ENCODE measurements around the gene LTO1.
"Not testable (repeated sequence)": the region's sequence is repeated elsewhere in the genome, so short reads cannot be mapped to it uniquely, and the experiment has no call there.

The LTO1 gene

GRCh38 chr11:69698362-69698761, 23.2 kb upstream of the LTO1 start:
- H3K36me3 ChIP-seq (ENCODE audit: control insufficient read depth in 1 of 2, insufficient read depth in 2 of 2, low read length in 2 of 2), result no peaks in the 10 kb centered on the region
- no peak overlapping the region for H3K4me3 ChIP-seq (ENCODE audit: low read depth in 1 of 2, low read length in 2 of 2)
- no peak overlapping the region for H3K27ac ChIP-seq (ENCODE audit: low read length)
- no peaks in the 10 kb centered on the region for H3K9me3 ChIP-seq (ENCODE audit: control insufficient read depth in 1 of 2, low read length in 2 of 2)
- H3K27me3 ChIP-seq (ENCODE audit: low read depth, low read length), result peaks cover 28% of the 10 kb centered on the region
- H3K4me1 ChIP-seq (ENCODE audit: control insufficient read depth in 1 of 2, insufficient read depth in 2 of 2, low read length in 2 of 2), result peaks cover 0 to 19% of the 10 kb centered on the region in 2 donors

- Histone ChIP-seq H3K27me3 (ENCODE audit: low read depth, low read length) (peaks cover 27% of the 10 kb centered on the region), H3K27ac (ENCODE audit: low read length) (no peak overlapping the region), H3K36me3 (ENCODE audit: control insufficient read depth in 1 of 2, insufficient read depth in 2 of 2, low read length in 2 of 2) (no peaks in the 10 kb centered on the region)
Observed at GRCh38 chr11:69697861-69698260, 22.7 kb upstream of the LTO1 start.

GRCh38 chr11:69697469-69697843, 22.3 kb upstream of the LTO1 start:
- Histone ChIP-seq H3K4me3 (ENCODE audit: low read depth in 1 of 2, low read length in 2 of 2) (no peak overlapping the region), H3K9me3 (ENCODE audit: control insufficient read depth in 1 of 2, low read length in 2 of 2) (no peaks in the 10 kb centered on the region), H3K36me3 (ENCODE audit: control insufficient read depth in 1 of 2, insufficient read depth in 2 of 2, low read length in 2 of 2) (no peaks in the 10 kb centered on the region), H3K27me3 (ENCODE audit: low read depth, low read length) (peaks cover 25% of the 10 kb centered on the region), H3K27ac (ENCODE audit: low read length) (no peak overlapping the region), H3K4me1 (ENCODE audit: control insufficient read depth in 1 of 2, insufficient read depth in 2 of 2, low read length in 2 of 2) (peaks cover 0 to 11% of the 10 kb centered on the region in 2 donors)

More at GRCh38 chr11:69697861-69698260, 22.7 kb upstream of the LTO1 start:
- no peaks in the 10 kb centered on the region for H3K9me3 ChIP-seq (ENCODE audit: control insufficient read depth in 1 of 2, low read length in 2 of 2)
- H3K4me3 ChIP-seq (ENCODE audit: low read depth in 1 of 2, low read length in 2 of 2), result no peak overlapping the region
- H3K4me1 ChIP-seq (ENCODE audit: control insufficient read depth in 1 of 2, insufficient read depth in 2 of 2, low read length in 2 of 2), result peaks cover 0 to 14% of the 10 kb centered on the region in 2 donors

- H3K9me3 ChIP-seq (ENCODE audit: control insufficient read depth in 1 of 2, low read length in 2 of 2), result no peaks in the 10 kb centered on the region
- H3K4me3 ChIP-seq (ENCODE audit: low read depth in 1 of 2, low read length in 2 of 2), result no peak overlapping the region
- peaks cover 0 to 7% of the 10 kb centered on the region in 2 donors for H3K4me1 ChIP-seq (ENCODE audit: control insufficient read depth in 1 of 2, insufficient read depth in 2 of 2, low read length in 2 of 2)
- no peaks in the 10 kb centered on the region for H3K36me3 ChIP-seq (ENCODE audit: control insufficient read depth in 1 of 2, insufficient read depth in 2 of 2, low read length in 2 of 2)
- no peak overlapping the region for H3K27ac ChIP-seq (ENCODE audit: low read length)
- peaks cover 21% of the 10 kb centered on the region for H3K27me3 ChIP-seq (ENCODE audit: low read depth, low read length)
Observed at GRCh38 chr11:69696749-69697468, 21.8 kb upstream of the LTO1 start.

GRCh38 chr11:69695995-69696394, 20.8 kb upstream of the LTO1 start:
- H3K27me3 ChIP-seq (ENCODE audit: low read depth, low read length), result peaks cover 15% of the 10 kb centered on the region
- H3K27ac ChIP-seq (ENCODE audit: low read length); H3K4me1 ChIP-seq (ENCODE audit: control insufficient read depth in 1 of 2, insufficient read depth in 2 of 2, low read length in 2 of 2): not testable (repeated sequence)

GRCh38 chr11:69695581-69695980, 20.4 kb upstream of the LTO1 start:
- Histone ChIP-seq H3K27ac (ENCODE audit: low read length) (no peak overlapping the region), H3K27me3 (ENCODE audit: low read depth, low read length) (peaks cover 11% of the 10 kb centered on the region)

More at GRCh38 chr11:69695995-69696394, 20.8 kb upstream of the LTO1 start:
- not testable (repeated sequence) for H3K36me3 ChIP-seq (ENCODE audit: control insufficient read depth in 1 of 2, insufficient read depth in 2 of 2, low read length in 2 of 2); H3K4me3 ChIP-seq (ENCODE audit: low read depth in 1 of 2, low read length in 2 of 2); H3K9me3 ChIP-seq (ENCODE audit: control insufficient read depth in 1 of 2, low read length in 2 of 2)

GRCh38 chr11:69694781-69695180, 19.6 kb upstream of the LTO1 start:
- Histone ChIP-seq H3K4me3 (ENCODE audit: low read depth in 1 of 2, low read length in 2 of 2) (no peak overlapping the region), H3K27ac (ENCODE audit: low read length) (no peak overlapping the region), H3K27me3 (ENCODE audit: low read depth, low read length) (peaks cover 7% of the 10 kb centered on the region), H3K4me1 (ENCODE audit: control insufficient read depth in 1 of 2, insufficient read depth in 2 of 2, low read length in 2 of 2) (no peaks in the 10 kb centered on the region), H3K36me3 (ENCODE audit: control insufficient read depth in 1 of 2, insufficient read depth in 2 of 2, low read length in 2 of 2) (no peaks in the 10 kb centered on the region), H3K9me3 (ENCODE audit: control insufficient read depth in 1 of 2, low read length in 2 of 2) (no peaks in the 10 kb centered on the region)

More at GRCh38 chr11:69695581-69695980, 20.4 kb upstream of the LTO1 start:
- H3K4me1 ChIP-seq (ENCODE audit: control insufficient read depth in 1 of 2, insufficient read depth in 2 of 2, low read length in 2 of 2), result peaks cover 0 to 3% of the 10 kb centered on the region in 2 donors
- no peaks in the 10 kb centered on the region for H3K9me3 ChIP-seq (ENCODE audit: control insufficient read depth in 1 of 2, low read length in 2 of 2)
- H3K4me3 ChIP-seq (ENCODE audit: low read depth in 1 of 2, low read length in 2 of 2), result no peak overlapping the region
- no peaks in the 10 kb centered on the region for H3K36me3 ChIP-seq (ENCODE audit: control insufficient read depth in 1 of 2, insufficient read depth in 2 of 2, low read length in 2 of 2)

GRCh38 chr11:69692422-69692821, 17.3 kb upstream of the LTO1 start:
- Histone ChIP-seq H3K27ac (ENCODE audit: low read length) (no peak overlapping the region), H3K4me3 (ENCODE audit: low read depth in 1 of 2, low read length in 2 of 2) (no peak overlapping the region)

GRCh38 chr11:69691463-69691862, 16.3 kb upstream of the LTO1 start:
- no peaks in the 10 kb centered on the region for H3K9me3 ChIP-seq (ENCODE audit: control insufficient read depth in 1 of 2, low read length in 2 of 2)
- no peak overlapping the region for H3K27ac ChIP-seq (ENCODE audit: low read length)
- no peaks in the 10 kb centered on the region for H3K4me1 ChIP-seq (ENCODE audit: control insufficient read depth in 1 of 2, insufficient read depth in 2 of 2, low read length in 2 of 2)
- no peaks in the 10 kb centered on the region for H3K36me3 ChIP-seq (ENCODE audit: control insufficient read depth in 1 of 2, insufficient read depth in 2 of 2, low read length in 2 of 2)
- no peak overlapping the region for H3K4me3 ChIP-seq (ENCODE audit: low read depth in 1 of 2, low read length in 2 of 2)
- no peaks in the 10 kb centered on the region for H3K27me3 ChIP-seq (ENCODE audit: low read depth, low read length)

More at GRCh38 chr11:69692422-69692821, 17.3 kb upstream of the LTO1 start:
- H3K27me3 ChIP-seq (ENCODE audit: low read depth, low read length), result peaks cover 4% of the 10 kb centered on the region
- H3K4me1 ChIP-seq (ENCODE audit: control insufficient read depth in 1 of 2, insufficient read depth in 2 of 2, low read length in 2 of 2), result no peaks in the 10 kb centered on the region
- no peaks in the 10 kb centered on the region for H3K9me3 ChIP-seq (ENCODE audit: control insufficient read depth in 1 of 2, low read length in 2 of 2)
- no peaks in the 10 kb centered on the region for H3K36me3 ChIP-seq (ENCODE audit: control insufficient read depth in 1 of 2, insufficient read depth in 2 of 2, low read length in 2 of 2)

GRCh38 chr11:69689484-69690319, 14.5 kb upstream of the LTO1 start:
- H3K9me3 ChIP-seq (ENCODE audit: control insufficient read depth in 1 of 2, low read length in 2 of 2), result no peaks in the 10 kb centered on the region
- H3K4me1 ChIP-seq (ENCODE audit: control insufficient read depth in 1 of 2, insufficient read depth in 2 of 2, low read length in 2 of 2), result no peaks in the 10 kb centered on the region
- no peaks in the 10 kb centered on the region for H3K27me3 ChIP-seq (ENCODE audit: low read depth, low read length)
- no peaks in the 10 kb centered on the region for H3K36me3 ChIP-seq (ENCODE audit: control insufficient read depth in 1 of 2, insufficient read depth in 2 of 2, low read length in 2 of 2)
- no peak overlapping the region for H3K27ac ChIP-seq (ENCODE audit: low read length)
- H3K4me3 ChIP-seq (ENCODE audit: low read depth in 1 of 2, low read length in 2 of 2), result no peak overlapping the region

- not testable (repeated sequence) for H3K36me3 ChIP-seq (ENCODE audit: control insufficient read depth in 1 of 2, insufficient read depth in 2 of 2, low read length in 2 of 2); H3K27me3 ChIP-seq (ENCODE audit: low read depth, low read length); H3K27ac ChIP-seq (ENCODE audit: low read length); H3K9me3 ChIP-seq (ENCODE audit: control insufficient read depth in 1 of 2, low read length in 2 of 2); H3K4me1 ChIP-seq (ENCODE audit: control insufficient read depth in 1 of 2, insufficient read depth in 2 of 2, low read length in 2 of 2); H3K4me3 ChIP-seq (ENCODE audit: low read depth in 1 of 2, low read length in 2 of 2)
Observed at GRCh38 chr11:69687969-69688771, 13.0 kb upstream of the LTO1 start.

Data from muscle layer of duodenum (tissue), 2 donors.